Stimulated activated CD4-positive, alpha-beta T cell treated with anti-CD3 and anti-CD28 coated beads, Interleukin-12 subunit alpha, Interleukin-12 subunit beta, amount 100 ng/mL, for 48 hours (primary cell): ENCODE results near the gene FRMD1.
"Not testable (repeated sequence)": the region's sequence is repeated elsewhere in the genome, so short reads cannot be mapped to it uniquely, and the experiment has no call there.

Experiments used
- DNase-seq, 3 donors: peaks; one replicate each; pipeline ENCODE4 v3.0.0-alpha.2; 2020; ENCODE audit warnings: low read depth in 2 of 3, low spot score in 1 of 3

Gene FRMD1

DNA sequence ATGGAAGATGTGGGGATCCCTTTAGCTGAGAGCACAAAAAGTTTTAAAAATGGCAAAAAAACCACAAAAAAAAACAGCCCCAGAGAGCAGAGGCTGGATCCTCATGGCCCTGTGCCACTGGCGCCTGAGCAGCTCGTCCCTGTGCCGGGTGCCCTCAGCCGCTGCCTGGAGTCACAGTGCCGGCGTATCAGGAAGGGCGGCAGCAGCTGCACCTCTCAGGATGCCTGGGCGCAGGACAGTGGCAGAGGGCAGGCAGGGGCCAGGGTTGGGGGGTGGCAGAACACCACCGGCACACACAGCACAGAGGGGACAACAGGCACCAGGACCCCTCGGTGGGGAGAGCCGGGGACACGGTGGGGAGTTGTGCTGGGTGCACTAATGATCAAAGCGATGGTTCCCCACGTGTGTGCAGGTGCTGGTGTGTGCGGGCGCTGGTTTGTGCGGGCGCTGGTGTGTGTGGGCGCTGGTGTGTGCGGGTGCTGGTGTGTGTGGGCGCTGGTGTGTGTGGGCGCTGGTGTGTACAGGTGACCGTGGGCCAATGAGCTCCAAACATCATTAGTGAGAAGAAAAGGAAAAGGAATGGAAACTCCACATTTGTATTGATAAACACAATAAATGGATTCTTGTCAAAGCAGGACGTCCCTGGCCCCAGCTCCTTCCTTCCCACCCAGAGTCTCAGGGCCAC, 1.5 kb upstream of the FRMD1 start:
- no peak for DNase-seq

GRCh38 chr6:168078175-168078942, 653 bp downstream of the FRMD1 start:
- DNase-seq = no peak

- not testable (repeated sequence) for DNase-seq
Measured at GRCh38 chr6:168077401-168077800, 1.6 kb downstream of the FRMD1 start.

DNA sequence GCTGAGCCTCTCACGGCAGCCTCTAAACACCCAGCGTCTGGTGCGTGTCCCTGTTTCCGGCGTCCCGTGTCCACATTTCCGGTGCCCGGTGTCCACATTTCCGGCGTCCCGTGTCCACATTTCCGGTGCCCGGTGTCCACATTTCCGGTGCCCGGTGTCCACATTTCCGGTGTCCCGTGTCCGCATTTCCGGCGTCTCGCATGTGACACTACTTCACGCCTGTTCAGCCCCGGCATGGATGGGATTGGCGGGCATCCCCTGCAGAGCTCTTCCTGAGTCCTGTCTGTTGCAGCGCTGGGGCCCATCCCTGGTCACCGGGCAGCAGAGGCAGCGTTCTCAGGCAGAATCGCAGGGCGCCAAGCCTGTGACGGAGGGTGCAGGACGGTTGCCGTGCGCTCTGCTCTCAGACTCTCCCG, 3.2 kb downstream of the FRMD1 start:
- DNase-seq = no peak

DNA sequence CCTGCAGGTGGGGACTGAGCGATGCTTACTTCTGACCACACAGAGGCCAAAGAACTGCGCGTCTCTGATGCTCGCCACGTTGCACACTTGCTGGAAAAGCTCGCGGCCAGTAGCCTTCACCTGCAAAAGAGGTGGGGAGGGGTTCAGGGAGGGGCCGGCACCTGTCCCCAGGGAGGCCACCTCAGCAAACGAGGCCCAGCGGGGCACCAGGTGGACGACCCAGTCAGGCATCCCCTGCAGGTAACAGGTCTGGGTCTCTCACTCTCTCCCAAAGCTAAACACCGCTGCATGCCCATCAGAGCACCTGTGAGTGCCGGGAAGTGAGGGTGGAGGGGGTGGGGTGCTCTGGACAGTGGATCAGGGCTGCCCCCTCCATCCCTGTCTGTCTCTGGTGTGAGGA, 3.8 kb downstream of the FRMD1 start:
- DNase-seq = no peak

GRCh38 chr6:168073937-168074730, 4.9 kb downstream of the FRMD1 start:
- DNase-seq = no peak

DNA sequence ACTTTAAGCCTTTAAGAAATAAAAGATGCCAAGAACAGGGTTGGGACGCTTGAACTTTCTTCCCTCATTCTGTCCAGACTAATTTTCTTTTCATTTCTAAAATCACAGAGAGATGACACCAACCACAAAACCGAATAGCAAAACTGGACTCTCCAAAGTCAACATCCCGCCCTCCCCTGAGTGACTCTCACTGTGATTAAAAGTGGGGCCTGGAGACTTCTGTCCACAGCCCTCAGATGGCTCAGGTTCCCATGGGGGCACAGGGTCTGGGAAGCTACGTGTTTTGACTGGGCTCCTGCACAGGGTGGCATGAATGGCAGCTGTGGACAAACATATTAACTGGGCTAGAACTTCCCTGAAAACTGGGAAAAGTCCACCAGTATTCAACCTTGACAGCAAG, 6.3 kb downstream of the FRMD1 start:
- DNase-seq = no peak

GRCh38 chr6:168072261-168072660, 6.8 kb downstream of the FRMD1 start:
- DNase-seq = no peak

- no peak for DNase-seq
Measured at GRCh38 chr6:168071620-168072019, 7.4 kb downstream of the FRMD1 start.

DNA sequence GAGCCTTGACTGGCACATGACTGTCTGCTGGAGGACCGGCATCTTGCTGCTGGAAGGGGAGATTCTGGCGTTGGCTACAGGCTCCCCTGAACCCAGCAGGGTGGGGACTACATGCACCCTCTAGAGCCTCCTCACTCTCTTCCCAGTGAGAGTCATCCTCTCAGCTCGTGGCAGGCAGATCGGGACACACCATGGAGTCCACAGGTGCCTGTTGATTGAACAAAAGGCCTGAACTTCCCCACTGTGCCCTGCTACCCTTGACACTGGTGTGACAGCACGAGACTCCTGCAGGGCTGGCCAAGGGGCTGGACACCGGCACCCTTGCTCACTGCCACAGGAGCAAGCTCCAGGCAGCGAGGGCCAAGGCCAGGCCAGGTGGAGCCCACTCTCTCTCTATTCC, 8.2 kb downstream of the FRMD1 start:
- no peak for DNase-seq

GRCh38 chr6:168067081-168067759, 11.8 kb downstream of the FRMD1 start:
- DNase-seq = no peak

DNA sequence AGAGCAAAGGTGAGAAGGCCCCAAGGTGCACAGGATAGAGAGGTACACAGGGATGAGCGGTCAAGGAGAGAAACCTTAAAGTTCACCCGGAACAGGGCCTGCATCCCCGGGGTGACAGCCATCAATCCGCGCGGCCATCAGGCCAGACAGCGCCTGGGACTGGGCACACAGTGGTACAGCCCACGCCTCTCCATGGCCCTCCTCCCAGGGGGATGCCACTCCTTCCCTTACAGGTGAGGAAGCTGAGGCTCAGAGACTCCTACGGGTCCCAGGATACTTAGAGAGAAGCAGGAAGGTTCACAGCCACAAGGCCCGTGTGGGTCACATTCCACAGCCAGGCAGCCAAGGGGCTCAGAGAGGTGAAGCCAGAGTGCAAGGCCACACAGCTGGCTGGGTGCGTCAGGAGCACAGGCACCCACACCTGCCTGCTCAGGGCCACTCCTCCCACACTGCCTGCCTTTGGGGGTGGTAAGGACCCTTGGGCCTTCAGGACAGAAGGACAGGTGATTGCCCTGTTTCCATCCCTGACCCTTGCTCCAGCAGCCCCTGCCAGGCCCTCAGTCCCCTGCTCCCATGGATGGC, 14.7 kb downstream of the FRMD1 start:
- no peak for DNase-seq

DNA sequence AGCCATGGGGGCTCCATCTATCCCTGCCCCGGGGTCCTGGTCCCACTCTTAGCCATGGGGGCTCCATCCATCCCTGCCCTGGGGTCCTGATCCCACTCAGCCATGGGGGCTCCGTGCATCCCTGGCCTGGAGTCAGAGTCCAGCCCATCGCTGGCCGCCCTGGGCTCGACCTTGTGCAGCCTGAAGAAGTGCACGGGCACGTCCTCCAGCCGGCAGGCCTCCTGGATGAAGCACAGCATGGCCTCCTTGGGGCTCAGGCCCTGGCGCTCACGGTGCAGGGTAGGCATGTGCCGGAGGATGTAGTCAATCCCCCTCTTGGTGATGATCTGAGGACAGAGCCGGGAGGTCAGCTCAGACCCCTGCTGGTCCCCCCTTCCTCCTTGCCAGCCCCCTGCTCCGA, 15.6 kb downstream of the FRMD1 start:
- DNase-seq = no peak

- DNase-seq = no peak
Measured at GRCh38 chr6:168062346-168063289, 16.4 kb downstream of the FRMD1 start.

DNA sequence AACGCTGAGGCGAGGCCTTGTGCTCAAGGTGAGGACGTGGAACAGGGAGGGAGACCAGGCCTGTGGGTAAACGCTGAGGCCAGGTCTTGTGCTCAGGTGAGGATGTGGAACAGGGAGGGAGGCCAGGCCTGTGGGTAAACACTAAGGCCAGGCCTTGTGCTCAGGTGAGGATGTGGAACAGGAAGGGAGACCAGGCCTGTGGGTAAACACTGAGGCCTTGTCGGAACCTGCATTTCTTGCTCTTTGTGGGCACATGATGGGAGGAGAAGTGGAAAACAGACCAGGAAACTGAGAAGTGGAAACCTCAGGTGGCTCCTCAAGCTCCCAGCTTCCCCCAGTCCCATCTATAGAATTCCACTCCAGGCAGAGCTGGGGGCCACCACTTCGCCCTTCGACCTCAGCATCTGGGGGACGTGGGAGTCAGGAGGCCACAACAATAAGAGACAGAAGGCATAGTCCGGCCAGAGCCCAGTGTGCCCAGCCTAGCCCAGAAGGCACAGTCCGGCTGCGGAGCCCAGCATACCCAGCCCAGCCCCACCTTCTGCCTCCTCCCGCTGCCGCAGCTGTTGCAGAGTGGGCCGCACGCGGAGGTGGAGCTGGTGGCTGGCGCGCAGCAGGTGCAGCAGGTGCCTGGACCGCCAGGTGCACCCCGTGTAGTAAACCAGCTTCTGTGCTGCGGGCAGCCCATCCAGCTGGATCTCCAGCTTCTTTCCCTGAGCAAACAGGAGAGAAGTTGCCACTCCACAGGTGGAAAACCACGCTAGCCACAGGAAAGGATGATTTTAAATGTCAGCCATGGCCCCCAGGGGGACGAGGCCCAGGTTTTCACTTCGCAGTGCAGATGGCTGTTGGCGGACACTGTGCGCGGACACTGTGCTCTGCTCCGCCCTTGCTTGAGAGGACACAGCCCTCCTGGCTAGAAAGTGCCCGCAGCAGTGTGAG, 17.5 kb downstream of the FRMD1 start:
- DNase-seq = no peak

- DNase-seq = no peak
Measured at GRCh38 chr6:168060521-168060931, 18.5 kb downstream of the FRMD1 start.

DNA sequence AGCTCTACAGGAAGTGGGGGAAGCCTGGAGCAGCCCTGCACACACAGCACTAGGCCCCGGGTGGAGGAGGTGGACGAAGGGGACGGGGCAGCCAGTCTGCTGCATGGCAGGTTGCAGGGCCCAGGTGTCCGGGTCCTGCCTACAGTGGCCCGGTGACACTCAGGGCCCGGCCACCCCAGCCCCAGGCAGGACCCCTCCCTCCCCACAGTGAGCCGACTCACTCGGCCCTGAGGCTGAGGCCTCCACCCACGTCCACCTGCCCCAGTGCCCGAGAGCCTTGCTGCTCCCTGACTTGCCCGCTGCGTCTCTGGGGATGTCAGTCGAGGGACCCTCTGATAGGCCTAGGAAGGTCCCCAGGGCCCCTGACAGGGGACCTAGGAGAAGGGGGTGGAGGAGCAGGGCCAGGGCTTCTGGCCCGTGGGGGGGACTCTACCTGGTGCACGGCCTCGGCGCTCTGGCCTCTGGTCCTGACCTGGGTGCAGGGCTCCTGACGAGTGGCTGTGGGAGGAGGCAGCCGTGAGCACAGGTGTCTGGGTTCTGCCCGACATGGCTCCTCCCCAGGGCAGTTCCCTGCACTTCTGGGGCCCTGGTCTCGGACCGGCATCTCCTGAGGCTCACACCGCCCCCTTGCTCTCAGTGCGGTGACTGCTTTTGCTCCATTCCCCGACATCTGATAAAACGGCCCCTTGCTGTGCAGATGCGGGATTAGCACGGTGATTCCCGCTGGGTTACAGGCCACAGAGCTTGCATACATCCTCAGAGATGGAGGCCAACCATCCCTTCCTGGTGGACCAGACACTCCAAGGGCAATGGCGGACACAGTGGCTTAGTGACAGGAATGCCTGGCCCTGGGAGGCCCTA, 20.1 kb downstream of the FRMD1 start:
- DNase-seq = no peak

DNA sequence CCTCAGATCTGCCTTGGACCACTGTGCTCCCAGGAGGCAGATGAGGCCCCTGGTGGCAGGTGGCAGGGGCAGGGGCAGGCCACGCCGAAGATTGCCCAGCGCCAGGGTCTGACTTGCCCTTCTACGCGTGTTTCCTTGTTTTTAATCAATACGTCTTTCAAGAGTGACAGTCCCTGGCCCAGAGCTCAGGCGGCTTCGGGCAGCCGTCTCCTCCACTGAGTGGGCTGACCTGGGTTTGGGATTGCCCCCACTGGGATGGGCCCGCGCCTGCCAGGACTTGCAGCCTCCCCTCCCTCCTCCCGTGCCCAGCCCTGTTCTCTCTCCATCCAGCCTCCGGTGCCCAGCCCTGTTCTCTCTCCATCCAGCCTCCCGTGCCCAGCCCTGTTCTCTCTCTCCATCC, 21.2 kb downstream of the FRMD1 start:
- no peak for DNase-seq
